CD4-positive, alpha-beta T cell (primary cell): Measurements from ENCODE around the gene CALN1. TPM values are rescaled to one million over a fixed set of nuclear protein-coding genes. Genes with fewer than 3 reads are reported as not detected.

Source experiments
- ATAC-seq: fragments of 200-7000 bp; cut with Tn5 transposase; one replicate; pipeline ENCODE4 v1.10.0; 2022; ENCODE audit warnings: mild to moderate bottlenecking; ENCODE audit not compliant: poor library complexity
- CTCF ChIA-PET: fragments of 350-600 bp; sonication (Branson Sonifier 250); formaldehyde crosslinking; loops from one replicate; lab custom pipeline; 2021; ENCODE audit warnings: antibody characterized with exemption, inconsistent platforms; lab: Charles Lee
- POLR2A ChIA-PET: fragments of 350-600 bp; sonication (Branson Sonifier 250); formaldehyde crosslinking; loops from one replicate; lab custom pipeline; 2021; ENCODE audit warnings: antibody characterized with exemption, inconsistent platforms; lab: Charles Lee
- DNase-seq, 14 experiments: peaks; one replicate each; pipeline ENCODE4 v3.0.0-alpha.2; 2013 to 2020; ENCODE audit warnings: mixed read lengths in 2 of 14
- H3K27ac ChIP-seq, 2 donors: one replicate each; pipeline versions ENCODE4 v1.5.1 to v1.7.0; 2013; ENCODE audit warnings: low read length in 2 of 2, low read depth in 1 of 2, mild to moderate bottlenecking in 1 of 2
- H3K27me3 ChIP-seq, 2 experiments: 1 replicate in 1 of 2; 2 replicates in 1 of 2; pipeline versions ENCODE4 v1.6.1 to v1.7.0; 2013; ENCODE audit warnings: low read length in 2 of 2, control low read depth in 1 of 2, mild to moderate bottlenecking in 1 of 2, moderate library complexity in 1 of 2; ENCODE audit not compliant: insufficient read depth in 2 of 2, control insufficient read depth in 1 of 2
- H3K36me3 ChIP-seq: one replicate; pipeline ENCODE4 v1.6.1; 2013; ENCODE audit warnings: low read length, control low read depth; ENCODE audit not compliant: insufficient read depth
- H3K4me1 ChIP-seq: one replicate; pipeline ENCODE4 v1.6.1; 2013; ENCODE audit warnings: low read length, control low read depth; ENCODE audit not compliant: insufficient read depth
- H3K4me3 ChIP-seq: one replicate; pipeline ENCODE4 v1.5.1; 2013; ENCODE audit warnings: mild to moderate bottlenecking, low read length, moderate library complexity
- H3K9me3 ChIP-seq, 2 experiments: 1 replicate in 1 of 2; 2 replicates in 1 of 2; pipeline versions ENCODE4 v1.6.1 to v1.7.0; 2013; ENCODE audit warnings: low read length in 2 of 2, mild to moderate bottlenecking in 2 of 2, control low read depth in 1 of 2, moderate library complexity in 1 of 2; ENCODE audit not compliant: control insufficient read depth in 1 of 2, insufficient read depth in 1 of 2
- H3K27ac Mint-ChIP-seq: one replicate; pipeline ENCODE4 v1.8.0; 2020; ENCODE audit warnings: mixed read lengths
- H3K27me3 Mint-ChIP-seq: one replicate; pipeline ENCODE4 v1.8.0; 2021; ENCODE audit warnings: mixed read lengths
- H3K36me3 Mint-ChIP-seq: one replicate; pipeline ENCODE4 v1.8.0; 2021; ENCODE audit warnings: low read depth, mixed read lengths
- H3K4me1 Mint-ChIP-seq: one replicate; pipeline ENCODE4 v1.8.0; 2021; ENCODE audit warnings: low read depth, mixed read lengths
- H3K4me3 Mint-ChIP-seq: one replicate; pipeline ENCODE4 v1.8.0; 2020; ENCODE audit warnings: mild to moderate bottlenecking, mixed read lengths
- H3K9me3 Mint-ChIP-seq: one replicate; pipeline ENCODE4 v1.8.0; 2020; ENCODE audit warnings: mixed read lengths
- CTCF ChIP-seq: fragments of 200-600 bp; IDR thresholded peaks from one replicate; pipeline ENCODE4 v1.8.0; 2022; ENCODE audit warnings: antibody characterized with exemption, mild to moderate bottlenecking
- intact Hi-C, 2 experiments: fragments of 100-400 bp; cut with DNase I in 1 of 2; cut with micrococcal nuclease in 1 of 2; formaldehyde crosslinking; loops; one replicate each; pipeline versions ENCODE4 v1.15.1 to v1.9.0; 2023 to 2025; cut with DNase I, micrococcal nuclease
- total RNA-seq, 174 experiments: library from RNA in 2 of 174; stranded (reverse) in 2 of 174; gene quantifications; one replicate each; pipeline ENCODE4 v1.2.3 and lab custom pipeline; 2021 to 2026

CALN1 gene
- total RNA-seq, 2 experiments from 2014 or later: 0.06 TPM; not detected in 1

DNA sequence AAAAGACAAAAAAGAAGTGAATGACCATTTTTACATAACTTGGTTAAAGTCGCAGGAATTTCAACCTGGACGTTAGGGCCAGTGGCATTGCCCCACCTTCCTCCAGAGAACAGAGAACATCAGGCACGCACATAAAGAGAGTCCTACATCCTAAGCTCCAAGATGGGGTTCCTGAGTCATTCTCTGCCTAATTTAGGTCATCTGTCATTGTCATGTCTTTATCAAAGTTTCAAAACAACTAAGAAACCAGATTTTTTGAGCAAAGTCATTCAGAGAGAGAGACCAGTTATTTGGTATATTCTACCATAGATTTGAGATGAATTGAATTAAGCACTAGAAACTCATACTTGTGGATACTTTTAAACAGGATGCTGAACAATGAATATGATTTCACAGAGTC is 241.7 kb downstream of the CALN1 start:
- DNase-seq (no peak), ATAC-seq (no peak)
- Histone ChIP-seq H3K27me3 (no peaks in the 10 kb centered on the region), H3K36me3 (no peaks in the 10 kb centered on the region), H3K27ac (no peak overlapping the region), H3K9me3 (peaks cover 4 to 5% of the 10 kb centered on the region in 2 experiments), H3K4me1 (no peaks in the 10 kb centered on the region), H3K4me3 (no peak overlapping the region)
- no peak overlapping the region for H3K4me3 Mint-ChIP-seq
- ChIA-PET POLR2A (no interaction called here), CTCF (no interaction called here)
- no peak overlapping the region for H3K27ac Mint-ChIP-seq
- H3K9me3 Mint-ChIP-seq: peaks cover 12% of the 10 kb centered on the region
- H3K4me1 Mint-ChIP-seq: no peaks in the 10 kb centered on the region
- TF ChIP-seq CTCF: no peak
- intact Hi-C loops: no loop called here
- H3K36me3 Mint-ChIP-seq: no peaks in the 10 kb centered on the region
- no peaks in the 10 kb centered on the region for H3K27me3 Mint-ChIP-seq

DNA sequence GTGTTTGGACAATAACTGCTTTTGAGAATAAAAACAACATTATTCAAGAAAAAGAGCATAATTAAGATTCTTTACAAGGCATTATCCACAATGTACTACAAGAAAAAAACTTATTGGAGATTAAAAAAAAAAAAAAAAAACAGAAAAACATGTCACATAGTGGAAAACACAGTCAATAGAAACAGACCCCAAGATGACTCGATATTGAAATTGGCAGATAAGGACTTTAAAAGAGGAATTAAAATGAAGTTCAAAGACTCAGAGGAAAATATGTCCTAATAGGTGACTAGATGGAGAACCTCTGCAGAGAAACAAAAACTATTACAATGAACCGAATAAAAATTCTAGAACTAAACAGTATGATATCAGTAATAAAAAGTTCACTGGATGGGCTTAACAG is 248.9 kb downstream of the CALN1 start:
- H3K4me1 ChIP-seq: no peaks in the 10 kb centered on the region
- no peak for TF ChIP-seq CTCF
- H3K27me3 ChIP-seq: no peaks in the 10 kb centered on the region
- Mint-ChIP-seq H3K36me3 (no peaks in the 10 kb centered on the region), H3K27ac (no peak overlapping the region), H3K4me1 (no peaks in the 10 kb centered on the region), H3K4me3 (no peak overlapping the region), H3K9me3 (peaks cover 18% of the 10 kb centered on the region), H3K27me3 (no peaks in the 10 kb centered on the region)
- no peaks in the 10 kb centered on the region for H3K36me3 ChIP-seq
- peaks cover 12 to 19% of the 10 kb centered on the region in 2 experiments for H3K9me3 ChIP-seq
- intact Hi-C loops: no loop called here
- ChIA-PET CTCF (no interaction called here), POLR2A (no interaction called here)
- no peak for DNase-seq
- no peak overlapping the region for H3K27ac ChIP-seq
- no peak overlapping the region for H3K4me3 ChIP-seq
- no peak for ATAC-seq

DNA sequence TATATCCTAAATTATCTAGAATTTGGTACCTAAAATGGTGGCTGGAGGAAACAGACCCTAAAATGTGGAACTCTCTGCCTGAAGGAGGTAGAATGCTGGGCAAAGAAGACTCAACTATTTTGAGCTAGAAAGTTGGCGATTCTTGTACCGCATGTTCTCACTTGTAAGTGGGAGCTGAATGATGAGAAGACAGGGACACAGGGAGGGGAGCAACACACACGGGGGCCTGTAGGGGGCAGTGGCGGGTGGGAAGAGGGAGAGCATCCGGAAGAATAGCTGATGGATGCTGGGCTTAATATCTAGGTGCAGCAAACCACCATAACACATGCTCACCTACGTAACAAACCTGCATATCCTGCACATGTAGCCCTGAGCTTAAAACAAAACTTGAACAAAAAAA is 250.6 kb downstream of the CALN1 start:
- Histone ChIP-seq H3K4me3 (no peak overlapping the region), H3K36me3 (no peaks in the 10 kb centered on the region), H3K27me3 (no peaks in the 10 kb centered on the region), H3K27ac (no peak overlapping the region), H3K4me1 (no peaks in the 10 kb centered on the region), H3K9me3 (peaks cover 12 to 20% of the 10 kb centered on the region in 2 experiments)
- Mint-ChIP-seq H3K4me1 (no peaks in the 10 kb centered on the region), H3K27me3 (no peaks in the 10 kb centered on the region), H3K36me3 (no peaks in the 10 kb centered on the region), H3K4me3 (no peak overlapping the region), H3K27ac (no peak overlapping the region), H3K9me3 (peaks cover 21% of the 10 kb centered on the region)
- ChIA-PET POLR2A (no interaction called here), CTCF (no interaction called here)
- no peak for DNase-seq
- no peak for TF ChIP-seq CTCF
- no peak for ATAC-seq
- intact Hi-C loops: no loop called here
